PC-3 (cell line): Measurements from ENCODE around the gene TYRO3.

ENCODE experiments used
- EZH2 ChIP-seq: fragments of 300-600 bp; sonication (generic); IDR thresholded peaks from one replicate; pipeline ENCODE4 v1.6.1; 2017; ENCODE audit warnings: antibody characterized with exemption, mild to moderate bottlenecking, low read length; ENCODE audit not compliant: unreplicated experiment
- EZH2phosphoT487 ChIP-seq: fragments of 300-600 bp; sonication (generic); IDR thresholded peaks from 2 replicates; pipeline ENCODE4 v1.6.1; 2018; ENCODE audit warnings: mild to moderate bottlenecking, antibody characterized with exemption, low read length, borderline replicate concordance
- TF ChIP-seq, protein P1 (sequence below): fragments of 300-600 bp; sonication (generic); conservative IDR thresholded peaks from 2 replicates; pipeline ENCODE4 v1.5.1; 2017; ENCODE audit warnings: antibody characterized with exemption, low read depth, mild to moderate bottlenecking, low read length

- TF ChIP-seq, protein P1, sequence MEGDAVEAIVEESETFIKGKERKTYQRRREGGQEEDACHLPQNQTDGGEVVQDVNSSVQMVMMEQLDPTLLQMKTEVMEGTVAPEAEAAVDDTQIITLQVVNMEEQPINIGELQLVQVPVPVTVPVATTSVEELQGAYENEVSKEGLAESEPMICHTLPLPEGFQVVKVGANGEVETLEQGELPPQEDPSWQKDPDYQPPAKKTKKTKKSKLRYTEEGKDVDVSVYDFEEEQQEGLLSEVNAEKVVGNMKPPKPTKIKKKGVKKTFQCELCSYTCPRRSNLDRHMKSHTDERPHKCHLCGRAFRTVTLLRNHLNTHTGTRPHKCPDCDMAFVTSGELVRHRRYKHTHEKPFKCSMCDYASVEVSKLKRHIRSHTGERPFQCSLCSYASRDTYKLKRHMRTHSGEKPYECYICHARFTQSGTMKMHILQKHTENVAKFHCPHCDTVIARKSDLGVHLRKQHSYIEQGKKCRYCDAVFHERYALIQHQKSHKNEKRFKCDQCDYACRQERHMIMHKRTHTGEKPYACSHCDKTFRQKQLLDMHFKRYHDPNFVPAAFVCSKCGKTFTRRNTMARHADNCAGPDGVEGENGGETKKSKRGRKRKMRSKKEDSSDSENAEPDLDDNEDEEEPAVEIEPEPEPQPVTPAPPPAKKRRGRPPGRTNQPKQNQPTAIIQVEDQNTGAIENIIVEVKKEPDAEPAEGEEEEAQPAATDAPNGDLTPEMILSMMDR: no peak
- TF ChIP-seq EZH2 (no peak), EZH2phosphoT487 (no peak)
Measured at GRCh38 chr15:41536866-41537265, 22.1 kb upstream of the TYRO3 start.
